ENCODE results near the gene PPFIA2. TPM values are rescaled to one million over a fixed set of nuclear protein-coding genes. Genes with fewer than 3 reads are reported as not detected.
"Not testable (repeated sequence)": the region's sequence is repeated elsewhere in the genome, so short reads cannot be mapped to it uniquely, and the experiment has no call there.

Gene PPFIA2
- total RNA-seq, 1 experiment from 2014 or later, result not detected

GRCh38 chr12:81679614-81680013, 79.5 kb downstream of the PPFIA2 start:
- DNase-seq (ENCODE audit: extremely low read depth, low read depth), result no peak

GRCh38 chr12:81670759-81671158, 88.4 kb downstream of the PPFIA2 start:
- no peak for DNase-seq (ENCODE audit: extremely low read depth, low read depth)

- DNase-seq (ENCODE audit: extremely low read depth, low read depth), result peak; percentile 12
Measured at GRCh38 chr12:81668475-81668874, 90.7 kb downstream of the PPFIA2 start.

- not testable (repeated sequence) for DNase-seq (ENCODE audit: extremely low read depth, low read depth)
Measured at GRCh38 chr12:81659310-81659709, 99.8 kb downstream of the PPFIA2 start.

GRCh38 chr12:81644503-81644902, 114.6 kb downstream of the PPFIA2 start:
- peak; percentile 41 for DNase-seq (ENCODE audit: extremely low read depth, low read depth)

GRCh38 chr12:81639196-81639595, 120.0 kb downstream of the PPFIA2 start:
- DNase-seq (ENCODE audit: extremely low read depth, low read depth), result no peak

- no peak for DNase-seq (ENCODE audit: extremely low read depth, low read depth)
Measured at GRCh38 chr12:81633127-81633526, 126.0 kb downstream of the PPFIA2 start.

GRCh38 chr12:81627336-81628189, 131.6 kb downstream of the PPFIA2 start:
- DNase-seq (ENCODE audit: extremely low read depth, low read depth), result peak; percentile 67

GRCh38 chr12:81626406-81626805, 132.7 kb downstream of the PPFIA2 start:
- DNase-seq (ENCODE audit: extremely low read depth, low read depth), result no peak

GRCh38 chr12:81617915-81618314, 141.2 kb downstream of the PPFIA2 start:
- no peak for DNase-seq (ENCODE audit: extremely low read depth, low read depth)

- DNase-seq (ENCODE audit: extremely low read depth, low read depth), result no peak
Measured at GRCh38 chr12:81615026-81615588, 144.0 kb downstream of the PPFIA2 start.

GRCh38 chr12:81610955-81611889, 147.9 kb downstream of the PPFIA2 start:
- peak; percentile 30 for DNase-seq (ENCODE audit: extremely low read depth, low read depth)

- no peak for DNase-seq (ENCODE audit: extremely low read depth, low read depth)
Measured at GRCh38 chr12:81597928-81598604, 161.1 kb downstream of the PPFIA2 start.

- DNase-seq (ENCODE audit: extremely low read depth, low read depth), result no peak
Measured at GRCh38 chr12:81596558-81596957, 162.6 kb downstream of the PPFIA2 start.

- DNase-seq (ENCODE audit: extremely low read depth, low read depth), result no peak
Measured at GRCh38 chr12:81591256-81591655, 167.9 kb downstream of the PPFIA2 start.

- not testable (repeated sequence) for DNase-seq (ENCODE audit: extremely low read depth, low read depth)
Measured at GRCh38 chr12:81590703-81591102, 168.4 kb downstream of the PPFIA2 start.

- DNase-seq (ENCODE audit: extremely low read depth, low read depth), result no peak
Measured at GRCh38 chr12:81588235-81589008, 170.7 kb downstream of the PPFIA2 start.

GRCh38 chr12:81585787-81586186, 173.4 kb downstream of the PPFIA2 start:
- no peak for DNase-seq (ENCODE audit: extremely low read depth, low read depth)

- DNase-seq (ENCODE audit: extremely low read depth, low read depth), result no peak
Measured at GRCh38 chr12:81573228-81573627, 185.9 kb downstream of the PPFIA2 start.

- no peak for DNase-seq (ENCODE audit: extremely low read depth, low read depth)
Measured at GRCh38 chr12:81572411-81572810, 186.7 kb downstream of the PPFIA2 start.
